GM19397 (cell line): ENCODE measurements around the gene EDEM1.

Experiments
- ATAC-seq: cut with Tn5 transposase; IDR thresholded peaks from one replicate; pipeline ENCODE4 v1.9.1; 2021; ENCODE audit warnings: mild to moderate bottlenecking, moderate library complexity; ENCODE audit not compliant: unreplicated experiment

Gene EDEM1

GRCh38 chr3:5197470-5198312, 10.2 kb downstream of the EDEM1 start:
- ATAC-seq = peak; percentile 60

GRCh38 chr3:5198313-5198677, 10.8 kb downstream of the EDEM1 start:
- no peak for ATAC-seq

DNA sequence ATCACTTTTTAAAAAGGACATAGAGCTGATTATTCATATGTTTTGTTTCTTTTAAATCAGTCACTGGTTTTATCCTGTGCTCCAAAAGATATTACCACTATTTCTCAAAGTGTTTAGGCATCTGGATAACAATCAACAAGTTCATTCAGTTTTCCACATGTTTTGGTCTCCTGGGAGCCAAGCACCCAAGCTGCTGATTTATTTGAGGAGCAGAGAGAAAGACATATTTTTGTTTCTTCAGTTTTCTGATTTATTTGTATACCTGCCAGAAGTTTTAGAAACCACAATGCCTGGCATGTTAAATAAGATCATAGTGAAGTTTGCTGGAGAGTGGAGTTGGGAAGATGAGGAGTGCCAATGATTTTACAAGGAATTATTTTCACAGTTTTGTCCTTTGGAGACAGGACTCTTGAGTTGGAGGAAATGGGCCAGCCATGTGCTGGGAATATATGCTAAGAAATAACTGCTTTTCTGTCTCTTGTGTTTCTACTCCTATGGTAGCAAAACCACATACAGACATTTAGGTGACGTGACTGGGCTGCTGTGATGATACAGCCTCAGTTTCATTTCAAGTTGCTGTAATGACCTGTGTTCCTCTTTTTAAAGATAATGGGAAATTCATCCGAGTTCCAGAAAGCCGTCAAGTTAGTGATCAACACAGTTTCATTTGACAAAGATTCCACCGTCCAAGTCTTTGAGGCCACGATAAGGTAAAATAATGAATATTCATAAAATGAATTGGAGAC, 11.7 kb downstream of the EDEM1 start:
- no peak for ATAC-seq

GRCh38 chr3:5201536-5201935, 14.0 kb downstream of the EDEM1 start:
- no peak for ATAC-seq

DNA sequence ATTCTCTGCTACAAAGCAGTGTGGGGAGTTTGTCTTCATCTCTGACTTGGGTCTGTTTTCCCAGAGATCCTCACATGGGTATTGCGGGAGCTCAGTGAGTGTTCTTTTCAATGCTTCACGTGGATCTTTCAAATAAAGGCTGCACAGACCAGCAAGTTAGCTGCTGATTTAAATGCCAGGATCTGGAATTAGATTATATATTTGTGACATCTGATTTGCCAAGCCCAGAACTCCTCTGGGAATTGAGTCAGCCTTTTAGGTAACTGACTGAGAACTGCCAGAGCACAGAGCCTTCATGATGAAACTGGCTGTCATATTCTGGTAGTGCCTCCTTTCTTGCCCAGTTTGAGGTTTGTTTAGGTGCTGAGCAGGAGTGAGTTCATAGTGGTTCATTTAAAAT, 14.7 kb downstream of the EDEM1 start:
- no peak for ATAC-seq

GRCh38 chr3:5205165-5205941, 17.8 kb downstream of the EDEM1 start:
- ATAC-seq = peak; percentile 98

- ATAC-seq = no peak
Measured at GRCh38 chr3:5210926-5211325, 23.4 kb downstream of the EDEM1 start.

DNA sequence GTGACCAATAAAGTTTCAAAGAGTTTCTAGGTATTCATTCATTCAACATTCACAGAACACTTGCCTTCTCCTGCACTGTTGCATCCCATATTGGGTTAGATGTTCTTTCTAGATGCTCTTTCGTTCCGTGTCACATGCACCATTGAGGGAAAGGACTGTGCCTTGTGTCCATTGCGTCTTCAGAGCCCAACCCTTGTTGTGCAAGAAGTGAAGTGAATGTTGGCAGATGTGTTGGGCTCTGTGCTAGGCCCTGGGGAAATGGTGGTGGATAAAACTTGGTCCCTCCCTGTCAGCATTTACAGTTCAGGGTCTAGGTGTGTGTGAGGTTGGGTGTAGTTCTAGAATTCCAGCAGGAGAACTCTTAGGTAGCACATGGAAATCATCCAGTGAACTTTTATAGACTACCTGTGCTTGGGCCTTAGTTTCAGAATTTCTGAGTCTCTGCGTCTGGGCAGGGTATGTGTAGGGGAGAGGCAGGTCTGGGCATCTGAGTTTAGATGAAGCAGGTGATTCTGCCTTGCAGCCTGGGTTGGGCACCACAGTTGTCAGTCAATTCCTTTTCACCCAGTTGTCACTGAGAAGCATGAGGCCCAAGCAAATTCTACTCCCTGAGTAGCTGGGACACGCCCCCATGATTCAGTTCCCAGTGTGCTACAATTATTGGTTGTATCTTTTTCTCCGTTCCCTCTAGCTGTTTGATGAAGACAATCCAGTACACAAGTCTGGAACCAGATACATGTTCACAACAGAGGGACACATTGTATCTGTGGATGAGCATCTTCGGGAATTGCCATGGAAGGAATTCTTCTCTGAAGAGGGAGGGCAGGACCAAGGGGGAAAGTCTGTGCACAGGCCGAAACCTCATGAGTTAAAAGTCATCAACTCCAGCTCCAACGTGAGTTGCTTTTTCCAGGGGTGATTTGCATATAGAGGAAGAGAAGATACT, 25.4 kb downstream of the EDEM1 start:
- ATAC-seq = no peak

DNA sequence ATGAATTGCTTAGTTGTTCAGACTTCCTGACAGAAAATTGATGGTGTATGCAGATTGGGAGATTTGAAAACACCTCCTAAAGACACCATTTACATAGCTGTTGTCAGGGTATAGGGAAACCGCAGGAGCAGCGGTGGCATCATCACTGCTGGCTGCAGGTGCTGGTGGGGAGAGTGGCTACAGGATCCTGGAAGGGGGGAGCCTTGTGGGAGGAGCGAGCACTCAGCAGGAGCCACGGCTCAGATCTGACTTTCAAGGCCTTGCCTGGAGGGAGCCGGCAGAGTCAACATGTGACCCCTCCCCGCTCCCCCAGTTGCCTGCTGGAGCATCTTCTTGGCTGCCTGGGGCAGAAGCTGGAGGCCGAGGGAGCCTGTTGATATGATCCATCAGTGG, 26.1 kb downstream of the EDEM1 start:
- ATAC-seq = no peak

DNA sequence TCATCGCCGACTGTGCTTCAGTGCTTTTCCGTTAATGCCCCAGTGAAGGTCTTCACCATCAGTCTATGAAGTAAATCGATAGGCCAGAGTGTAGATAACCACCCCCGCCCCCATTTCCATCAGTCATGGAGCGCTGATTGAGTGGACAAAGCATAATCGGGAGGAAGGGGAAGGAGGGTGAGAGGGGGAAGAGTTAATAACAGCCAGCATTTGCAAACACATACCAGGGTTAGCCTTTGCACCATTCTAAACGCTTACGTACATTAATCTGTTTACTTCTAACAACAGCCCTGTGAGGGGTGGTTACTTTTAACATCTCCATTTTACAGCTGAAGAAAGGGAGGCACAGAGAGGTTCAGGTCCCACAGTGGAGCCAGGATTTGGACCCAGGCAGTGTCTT, 26.8 kb downstream of the EDEM1 start:
- no peak for ATAC-seq

- ATAC-seq = no peak
Measured at GRCh38 chr3:5217824-5218595, 30.5 kb downstream of the EDEM1 start.

DNA sequence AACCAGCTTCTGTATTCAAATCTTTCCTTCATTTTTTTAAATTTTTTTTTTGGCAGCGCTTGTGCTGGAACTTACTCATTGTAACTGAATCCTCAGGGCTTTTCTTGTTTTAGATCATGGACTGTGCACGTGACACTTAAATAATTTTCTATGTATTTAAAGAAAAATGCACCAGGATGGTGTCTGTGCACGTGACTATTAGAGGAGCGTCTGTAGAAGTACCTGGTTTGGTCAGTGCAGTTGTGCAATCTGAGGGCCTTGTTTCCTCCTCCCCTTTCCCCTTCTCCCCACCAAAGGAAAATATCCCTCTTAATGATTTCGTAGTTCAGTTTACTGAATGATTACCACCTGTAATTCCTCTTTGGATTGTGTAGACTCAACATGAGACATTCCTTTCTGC, 31.3 kb downstream of the EDEM1 start:
- no peak for ATAC-seq

DNA sequence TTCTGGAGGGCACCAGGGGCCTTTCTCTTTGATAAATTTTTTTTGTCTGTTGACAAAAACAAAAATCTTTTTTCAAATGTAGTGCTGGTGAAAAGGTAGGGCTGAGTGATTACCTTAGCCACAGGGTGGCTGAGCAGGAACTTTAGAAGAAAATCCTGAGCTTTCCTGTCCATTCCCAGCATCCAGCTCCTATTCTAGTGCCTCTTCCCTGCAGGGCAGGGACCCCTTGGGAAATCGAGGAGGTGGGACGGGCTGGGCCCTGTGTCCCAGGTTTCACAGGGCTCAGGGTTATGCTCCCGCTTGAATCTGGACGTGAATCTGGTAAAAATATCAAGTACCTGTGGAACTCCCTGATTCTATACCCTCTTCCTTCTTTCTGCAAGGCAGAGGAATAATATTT, 31.7 kb downstream of the EDEM1 start:
- ATAC-seq = no peak

GRCh38 chr3:5220193-5220592, 32.7 kb downstream of the EDEM1 start:
- no peak for ATAC-seq

- ATAC-seq = no peak
Measured at GRCh38 chr3:5220667-5221431, 33.3 kb downstream of the EDEM1 start.

- ATAC-seq = no peak
Measured at GRCh38 chr3:5221701-5222100, 34.2 kb downstream of the EDEM1 start.

- no peak for ATAC-seq
Measured at GRCh38 chr3:5222283-5223005, 34.9 kb downstream of the EDEM1 start.

GRCh38 chr3:5226783-5227182, 39.3 kb downstream of the EDEM1 start:
- no peak for ATAC-seq
